HUES64 (cell line): ENCODE results near the gene COLEC12.

Source experiments
- H3K27ac ChIP-seq: 2 replicates; pipeline ENCODE4 v1.7.0; 2013; ENCODE audit warnings: low read depth, low read length, inconsistent platforms
- H3K27me3 ChIP-seq: 2 replicates; pipeline ENCODE4 v1.6.1; 2013; ENCODE audit warnings: mild to moderate bottlenecking, low read length; ENCODE audit not compliant: insufficient read depth
- H3K36me3 ChIP-seq: 2 replicates; pipeline ENCODE4 v1.6.1; 2013; ENCODE audit warnings: mild to moderate bottlenecking, low read length; ENCODE audit not compliant: insufficient read depth
- H3K4me1 ChIP-seq: 2 replicates; pipeline ENCODE4 v1.6.1; 2013; ENCODE audit warnings: mild to moderate bottlenecking, low read length, moderate library complexity; ENCODE audit not compliant: insufficient read depth
- H3K4me3 ChIP-seq: 2 replicates; pipeline ENCODE4 v1.5.1; 2013; ENCODE audit warnings: mild to moderate bottlenecking, low read length, moderate library complexity
- H3K9ac ChIP-seq: 2 replicates; pipeline ENCODE4 v1.6.1; 2013; ENCODE audit warnings: mild to moderate bottlenecking, low read depth, low read length
- H3K9me3 ChIP-seq: 2 replicates; pipeline ENCODE4 v1.6.1; 2013; ENCODE audit warnings: low read depth, low read length; ENCODE audit not compliant: insufficient read depth
- WGBS: fragments of 150-250, 120-280 bp; methylation state at CpG from one replicate; pipeline ENCODE4 v1.1.7; 2013; ENCODE audit warnings: missing lambda C conversion rate; 5-methylcytosine and 5-hydroxymethylcytosine counted together

Gene COLEC12

GRCh38 chr18:332007-332406, 168.5 kb downstream of the COLEC12 start:
- Histone ChIP-seq H3K4me1 (no peaks in the 10 kb centered on the region), H3K4me3 (no peak overlapping the region), H3K27ac (no peak overlapping the region), H3K36me3 (no peaks in the 10 kb centered on the region), H3K27me3 (no peaks in the 10 kb centered on the region), H3K9ac (no peak overlapping the region), H3K9me3 (no peaks in the 10 kb centered on the region)
- 89% methylated on average over 4 of the region's 4 CpGs for WGBS

- Histone ChIP-seq H3K9ac (no peak overlapping the region), H3K27me3 (no peaks in the 10 kb centered on the region), H3K4me1 (no peaks in the 10 kb centered on the region), H3K4me3 (no peak overlapping the region), H3K27ac (no peak overlapping the region), H3K36me3 (no peaks in the 10 kb centered on the region), H3K9me3 (no peaks in the 10 kb centered on the region)
- 91% methylated on average over 12 of the region's 12 CpGs for WGBS
These were observed 169.2 kb downstream of the COLEC12 start for GRCh38 chr18:331221-331821.

GRCh38 chr18:328928-329327, 171.6 kb downstream of the COLEC12 start:
- 98% methylated on average over 4 of the region's 4 CpGs for WGBS
- no peaks in the 10 kb centered on the region for H3K4me1 ChIP-seq
- H3K36me3 ChIP-seq, result no peaks in the 10 kb centered on the region
- no peak overlapping the region for H3K9ac ChIP-seq
- no peaks in the 10 kb centered on the region for H3K27me3 ChIP-seq
- H3K27ac ChIP-seq, result no peak overlapping the region
- H3K4me3 ChIP-seq, result no peak overlapping the region
- H3K9me3 ChIP-seq, result no peaks in the 10 kb centered on the region

GRCh38 chr18:326846-327245, 173.7 kb downstream of the COLEC12 start:
- Histone ChIP-seq H3K36me3 (no peaks in the 10 kb centered on the region), H3K27ac (no peak overlapping the region), H3K9ac (no peak overlapping the region), H3K4me3 (no peak overlapping the region), H3K27me3 (no peaks in the 10 kb centered on the region), H3K9me3 (no peaks in the 10 kb centered on the region), H3K4me1 (peaks cover 2% of the 10 kb centered on the region; the same call in 1 of the 2 replicates)
- WGBS, result 83% methylated on average over 1 of the region's 1 CpG

GRCh38 chr18:323253-323622, 177.3 kb downstream of the COLEC12 start:
- WGBS, result 85% methylated on average over 1 of the region's 2 CpGs
- Histone ChIP-seq H3K4me1 (peaks cover 2% of the 10 kb centered on the region; the same call in 1 of the 2 replicates), H3K27me3 (no peaks in the 10 kb centered on the region), H3K4me3 (no peak overlapping the region), H3K9me3 (no peaks in the 10 kb centered on the region), H3K9ac (no peak overlapping the region), H3K36me3 (no peaks in the 10 kb centered on the region), H3K27ac (no peak overlapping the region)

- H3K27me3 ChIP-seq, result no peaks in the 10 kb centered on the region
- H3K4me3 ChIP-seq, result no peak overlapping the region
- no peak overlapping the region for H3K9ac ChIP-seq
- H3K4me1 ChIP-seq, result peaks cover 2% of the 10 kb centered on the region; the same call in 1 of the 2 replicates
- no peaks in the 10 kb centered on the region for H3K9me3 ChIP-seq
- WGBS, result 93% methylated on average over 5 of the region's 5 CpGs
- peak overlapping the region; percentile 46; the same call in 1 of the 2 replicates for H3K27ac ChIP-seq
- no peaks in the 10 kb centered on the region for H3K36me3 ChIP-seq
These were observed 178.5 kb downstream of the COLEC12 start for GRCh38 chr18:321865-322467.

- H3K27me3 ChIP-seq, result no peaks in the 10 kb centered on the region
- H3K36me3 ChIP-seq, result no peaks in the 10 kb centered on the region
- no peak overlapping the region for H3K4me3 ChIP-seq
- no peaks in the 10 kb centered on the region for H3K9me3 ChIP-seq
- H3K27ac ChIP-seq, result no peak overlapping the region
- H3K4me1 ChIP-seq, result peaks cover 2% of the 10 kb centered on the region; the same call in 1 of the 2 replicates
- H3K9ac ChIP-seq, result no peak overlapping the region
- 86% methylated on average over 1 of the region's 1 CpG for WGBS
These were observed 180.3 kb downstream of the COLEC12 start for GRCh38 chr18:320155-320554.

GRCh38 chr18:319720-320119, 180.8 kb downstream of the COLEC12 start:
- no peaks in the 10 kb centered on the region for H3K9me3 ChIP-seq
- WGBS, result 96% methylated on average over 5 of the region's 5 CpGs
- H3K9ac ChIP-seq, result no peak overlapping the region
- no peaks in the 10 kb centered on the region for H3K36me3 ChIP-seq
- H3K27me3 ChIP-seq, result no peaks in the 10 kb centered on the region
- no peak overlapping the region for H3K27ac ChIP-seq
- H3K4me1 ChIP-seq, result peaks cover 2% of the 10 kb centered on the region; the same call in 1 of the 2 replicates
- no peak overlapping the region for H3K4me3 ChIP-seq

- Histone ChIP-seq H3K9ac (no peak overlapping the region), H3K27ac (no peak overlapping the region), H3K4me3 (no peak overlapping the region), H3K27me3 (no peaks in the 10 kb centered on the region), H3K36me3 (no peaks in the 10 kb centered on the region), H3K4me1 (peaks cover 2% of the 10 kb centered on the region), H3K9me3 (no peaks in the 10 kb centered on the region)
- 90% methylated on average over 9 of the region's 9 CpGs for WGBS
These were observed 181.7 kb downstream of the COLEC12 start for GRCh38 chr18:318791-319291.

- H3K9ac ChIP-seq, result no peak overlapping the region
- peaks cover 8% of the 10 kb centered on the region for H3K4me1 ChIP-seq
- 92% methylated on average over 4 of the region's 6 CpGs for WGBS
- H3K27ac ChIP-seq, result no peak overlapping the region
- no peak overlapping the region for H3K4me3 ChIP-seq
- H3K9me3 ChIP-seq, result no peaks in the 10 kb centered on the region
- no peaks in the 10 kb centered on the region for H3K36me3 ChIP-seq
- H3K27me3 ChIP-seq, result no peaks in the 10 kb centered on the region
These were observed 182.9 kb downstream of the COLEC12 start for GRCh38 chr18:317618-318017.

GRCh38 chr18:316393-316792, 184.1 kb downstream of the COLEC12 start:
- H3K9me3 ChIP-seq, result no peaks in the 10 kb centered on the region
- WGBS, result 87% methylated on average over 8 of the region's 8 CpGs
- no peak overlapping the region for H3K9ac ChIP-seq
- no peaks in the 10 kb centered on the region for H3K36me3 ChIP-seq
- H3K27me3 ChIP-seq, result no peaks in the 10 kb centered on the region
- H3K4me3 ChIP-seq, result no peak overlapping the region
- H3K4me1 ChIP-seq, result peaks cover 10% of the 10 kb centered on the region; the same call in 1 of the 2 replicates
- H3K27ac ChIP-seq, result no peak overlapping the region
